Activated T-helper 17 cell treated with anti-CD3 and anti-CD28 coated beads, Interleukin-2, amount 50 U/mL, for 72 hours (primary cell): ENCODE results near the gene PRR15L. TPM values are rescaled to one million over a fixed set of nuclear protein-coding genes. Genes with fewer than 3 reads are reported as not detected.
"Not testable (repeated sequence)": the region's sequence is repeated elsewhere in the genome, so short reads cannot be mapped to it uniquely, and the experiment has no call there.

ENCODE experiments used
- ATAC-seq: fragments of 150-1000 bp; cut with Tn5 transposase; replicated peaks from 2 replicates; pipeline ENCODE4 v1.10.0; 2021; ENCODE audit warnings: mild to moderate bottlenecking, moderate library complexity
- H3K27ac Mint-ChIP-seq: one replicate; pipeline ENCODE4 v1.8.0; 2022; ENCODE audit warnings: mixed read lengths
- H3K27me3 Mint-ChIP-seq: one replicate; pipeline ENCODE4 v1.8.0; 2022; ENCODE audit warnings: mixed read lengths
- H3K36me3 Mint-ChIP-seq: one replicate; pipeline ENCODE4 v1.8.0; 2022; ENCODE audit warnings: low read depth, mild to moderate bottlenecking, mixed read lengths
- H3K4me1 Mint-ChIP-seq: one replicate; pipeline ENCODE4 v1.8.0; 2022; ENCODE audit warnings: mixed read lengths
- H3K4me3 Mint-ChIP-seq: one replicate; pipeline ENCODE4 v1.8.0; 2022; ENCODE audit warnings: mild to moderate bottlenecking, mixed read lengths
- H3K9me3 Mint-ChIP-seq: one replicate; pipeline ENCODE4 v1.8.0; 2022; ENCODE audit warnings: mixed read lengths
- total RNA-seq, 2 donors: library from RNA; stranded (reverse); gene quantifications; one replicate each; pipeline ENCODE4 v1.2.3, GENCODE V29; 2022

Gene PRR15L
- total RNA-seq, 2 donors from 2014 or later, result not detected

DNA sequence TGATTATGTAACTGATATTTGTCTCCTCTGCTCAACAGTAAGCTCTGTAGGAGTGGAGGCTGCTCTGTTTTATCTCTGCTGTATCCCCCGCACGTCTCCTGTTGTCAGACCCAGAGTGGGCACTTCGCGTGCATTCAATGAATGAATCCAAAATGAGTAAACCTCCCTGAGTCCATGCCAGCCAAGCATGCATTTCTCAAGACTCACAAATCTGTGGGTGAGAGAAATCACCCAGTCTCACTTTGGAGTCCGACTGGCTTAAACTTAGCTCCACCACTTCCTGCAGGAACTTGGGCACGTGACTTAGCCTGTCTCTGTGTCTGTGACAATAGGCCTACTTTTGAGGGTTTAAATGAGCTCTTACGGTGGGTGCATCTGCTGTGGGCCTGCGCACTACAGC lies 12.6 kb downstream of the PRR15L start:
- Mint-ChIP-seq H3K4me1 (peaks cover 33% of the 10 kb centered on the region), H3K36me3 (peaks cover 46% of the 10 kb centered on the region), H3K9me3 (peaks cover 3% of the 10 kb centered on the region), H3K27me3 (no peaks in the 10 kb centered on the region), H3K4me3 (peak overlapping the region; percentile 13), H3K27ac (peak overlapping the region; percentile 4)
- no peak for ATAC-seq

GRCh38 chr17:47942568-47942967 lies 15.1 kb downstream of the PRR15L start:
- ATAC-seq, result no peak
- H3K27ac Mint-ChIP-seq, result peak overlapping the region; percentile 54

GRCh38 chr17:47942096-47942510 lies 15.6 kb downstream of the PRR15L start:
- Mint-ChIP-seq H3K36me3 (peaks cover 27% of the 10 kb centered on the region), H3K4me1 (peaks cover 26% of the 10 kb centered on the region), H3K9me3 (peaks cover 3% of the 10 kb centered on the region), H3K27ac (peak overlapping the region; percentile 54), H3K27me3 (no peaks in the 10 kb centered on the region), H3K4me3 (peak overlapping the region; percentile 73)
- ATAC-seq, result no peak

More at GRCh38 chr17:47942568-47942967, 15.1 kb downstream of the PRR15L start:
- Mint-ChIP-seq H3K4me3 (peak overlapping the region; percentile 73), H3K36me3 (peaks cover 29% of the 10 kb centered on the region), H3K27me3 (no peaks in the 10 kb centered on the region), H3K9me3 (peaks cover 3% of the 10 kb centered on the region), H3K4me1 (peaks cover 27% of the 10 kb centered on the region)

GRCh38 chr17:47941246-47942095 lies 16.2 kb downstream of the PRR15L start, which contains the start of gene PNPO:
Gene PNPO, plus strand, starts transcription at chr17:47941571. Its CDS starts 105 bp downstream, at chr17:47941676.
- Mint-ChIP-seq H3K4me1 (peaks cover 21% of the 10 kb centered on the region), H3K9me3 (peaks cover 3% of the 10 kb centered on the region), H3K27me3 (no peaks in the 10 kb centered on the region), H3K36me3 (peaks cover 21% of the 10 kb centered on the region), H3K4me3 (peak within 1 kb of the TSS; percentile 73), H3K27ac (peak within 1 kb of the TSS; percentile 54)
- ATAC-seq, result peak; percentile 99

DNA sequence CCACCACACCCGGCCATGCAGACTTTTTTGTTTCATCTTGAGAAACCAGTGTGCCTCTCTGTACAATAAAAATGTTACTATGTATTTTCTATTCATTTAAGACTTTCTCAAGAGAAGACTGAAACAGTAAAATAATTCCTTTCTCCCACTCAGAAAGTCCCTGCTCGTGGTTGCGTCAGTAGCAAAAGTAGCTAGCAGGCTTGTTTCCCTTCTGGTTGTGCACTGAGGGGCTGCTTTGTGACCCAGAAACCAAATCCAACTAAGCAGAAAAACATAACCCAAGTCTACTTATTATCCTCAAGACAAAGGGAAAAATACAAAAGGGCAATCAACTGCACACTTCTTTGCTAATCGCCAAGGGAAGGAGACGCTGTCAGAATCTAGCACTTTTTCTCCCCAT lies 19.7 kb downstream of the PRR15L start:
- H3K4me1 Mint-ChIP-seq, result peaks cover 9% of the 10 kb centered on the region
- H3K27ac Mint-ChIP-seq, result no peak overlapping the region
- peak; percentile 1 for ATAC-seq
- no peaks in the 10 kb centered on the region for H3K27me3 Mint-ChIP-seq
- peak overlapping the region; percentile 0 for H3K4me3 Mint-ChIP-seq
- no peaks in the 10 kb centered on the region for H3K36me3 Mint-ChIP-seq
- H3K9me3 Mint-ChIP-seq, result peaks cover 3% of the 10 kb centered on the region

- no peaks in the 10 kb centered on the region for H3K36me3 Mint-ChIP-seq
- no peak for ATAC-seq
- H3K9me3 Mint-ChIP-seq, result peaks cover 1% of the 10 kb centered on the region
- no peaks in the 10 kb centered on the region for H3K27me3 Mint-ChIP-seq
- H3K4me3 Mint-ChIP-seq, result no peak overlapping the region
- H3K4me1 Mint-ChIP-seq, result peaks cover 5% of the 10 kb centered on the region
- H3K27ac Mint-ChIP-seq, result no peak overlapping the region
Observed at GRCh38 chr17:47935961-47936360, 21.7 kb downstream of the PRR15L start.

DNA sequence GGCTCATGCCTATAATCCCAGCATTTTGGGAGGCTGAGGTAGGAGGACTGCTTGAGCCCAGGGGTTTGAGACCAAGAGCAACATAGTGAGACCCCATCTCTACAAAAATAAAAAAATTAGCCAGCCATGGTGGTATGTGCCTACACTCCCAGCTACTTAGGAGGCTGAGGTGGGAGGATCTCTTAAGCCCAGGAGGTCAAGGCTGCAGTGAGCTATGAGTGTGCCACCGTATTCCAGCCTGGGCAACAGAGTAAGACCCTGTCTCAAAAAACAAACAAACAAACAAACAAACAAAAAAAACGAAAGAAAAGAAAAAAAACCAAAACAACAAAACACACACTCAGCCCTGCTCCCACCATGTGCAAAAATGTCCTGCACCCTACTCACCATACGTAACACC lies 22.2 kb downstream of the PRR15L start:
- H3K9me3 Mint-ChIP-seq, H3K4me1 Mint-ChIP-seq, ATAC-seq, H3K27ac Mint-ChIP-seq, H3K27me3 Mint-ChIP-seq, H3K36me3 Mint-ChIP-seq, H3K4me3 Mint-ChIP-seq: not testable (repeated sequence)

- Mint-ChIP-seq H3K4me3 (no peak overlapping the region), H3K36me3 (no peaks in the 10 kb centered on the region), H3K27me3 (no peaks in the 10 kb centered on the region), H3K9me3 (no peaks in the 10 kb centered on the region), H3K27ac (no peak overlapping the region), H3K4me1 (no peaks in the 10 kb centered on the region)
- no peak for ATAC-seq
Observed at GRCh38 chr17:47934856-47935255, 22.8 kb downstream of the PRR15L start.

DNA sequence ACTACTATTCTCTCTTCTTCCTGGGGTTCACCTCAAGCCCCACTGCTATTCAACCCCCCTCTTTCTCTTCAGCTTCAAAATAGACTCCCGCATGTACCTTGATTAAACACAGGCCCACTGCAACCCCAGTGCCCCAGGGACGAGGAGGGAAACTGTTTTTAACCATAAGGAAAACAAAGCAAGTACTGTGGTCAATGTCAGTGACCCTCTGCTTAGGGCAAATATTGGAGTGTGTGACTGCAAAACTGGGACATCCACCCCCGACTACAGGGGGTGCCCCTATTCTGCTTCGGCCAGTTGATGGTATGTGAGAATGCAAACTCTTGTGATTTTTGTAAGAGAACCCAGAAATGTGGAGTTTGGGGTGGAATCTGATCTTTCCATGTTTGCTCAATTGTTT lies 25.8 kb downstream of the PRR15L start:
- H3K36me3 Mint-ChIP-seq, result peaks cover 23% of the 10 kb centered on the region
- H3K4me3 Mint-ChIP-seq, result no peak overlapping the region
- H3K4me1 Mint-ChIP-seq, result peaks cover 6% of the 10 kb centered on the region
- peak overlapping the region; percentile 43 for H3K27ac Mint-ChIP-seq
- no peak for ATAC-seq
- no peaks in the 10 kb centered on the region for H3K27me3 Mint-ChIP-seq
- no peaks in the 10 kb centered on the region for H3K9me3 Mint-ChIP-seq

- Mint-ChIP-seq H3K4me3 (no peak overlapping the region), H3K27me3 (no peaks in the 10 kb centered on the region), H3K4me1 (peaks cover 6% of the 10 kb centered on the region), H3K36me3 (peaks cover 46% of the 10 kb centered on the region), H3K9me3 (no peaks in the 10 kb centered on the region), H3K27ac (no peak overlapping the region)
- no peak for ATAC-seq
Observed at GRCh38 chr17:47929218-47930000, 28.3 kb downstream of the PRR15L start.

- ATAC-seq, result no peak
- no peaks in the 10 kb centered on the region for H3K9me3 Mint-ChIP-seq
- H3K27ac Mint-ChIP-seq, result no peak overlapping the region
- H3K27me3 Mint-ChIP-seq, result no peaks in the 10 kb centered on the region
- H3K4me1 Mint-ChIP-seq, result peaks cover 6% of the 10 kb centered on the region
- H3K4me3 Mint-ChIP-seq, result no peak overlapping the region
- H3K36me3 Mint-ChIP-seq, result peaks cover 56% of the 10 kb centered on the region
Observed at GRCh38 chr17:47928415-47928814, 29.3 kb downstream of the PRR15L start.

- H3K27ac Mint-ChIP-seq, result no peak overlapping the region
- H3K4me3 Mint-ChIP-seq, result no peak overlapping the region
- no peaks in the 10 kb centered on the region for H3K27me3 Mint-ChIP-seq
- H3K4me1 Mint-ChIP-seq, result peaks cover 6% of the 10 kb centered on the region
- no peak for ATAC-seq
- peaks cover 61% of the 10 kb centered on the region for H3K36me3 Mint-ChIP-seq
- H3K9me3 Mint-ChIP-seq, result no peaks in the 10 kb centered on the region
Observed at GRCh38 chr17:47927821-47928400, 29.8 kb downstream of the PRR15L start.

DNA sequence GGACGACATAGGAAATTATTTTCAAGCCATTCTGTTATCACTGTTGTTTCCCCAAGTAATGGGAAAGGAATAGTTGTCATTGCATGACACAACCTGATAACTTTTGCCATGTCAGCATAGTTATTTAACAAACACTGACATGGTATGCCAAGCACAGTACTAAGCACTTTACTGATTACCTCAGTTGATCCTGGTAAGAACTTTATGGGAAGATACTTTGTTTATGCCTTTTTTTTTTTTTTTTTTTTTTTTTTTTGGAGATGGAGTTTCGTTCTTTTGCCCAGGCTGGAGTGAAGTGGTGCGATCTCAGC lies 32.0 kb downstream of the PRR15L start:
- Mint-ChIP-seq H3K27ac (no peak overlapping the region), H3K4me3 (no peak overlapping the region), H3K27me3 (no peaks in the 10 kb centered on the region), H3K4me1 (peaks cover 11% of the 10 kb centered on the region), H3K9me3 (no peaks in the 10 kb centered on the region), H3K36me3 (peaks cover 81% of the 10 kb centered on the region)
- ATAC-seq, result no peak

- ATAC-seq, result no peak
- Mint-ChIP-seq H3K27me3 (no peaks in the 10 kb centered on the region), H3K4me3 (no peak overlapping the region), H3K4me1 (peaks cover 11% of the 10 kb centered on the region), H3K36me3 (peaks cover 87% of the 10 kb centered on the region), H3K9me3 (no peaks in the 10 kb centered on the region), H3K27ac (no peak overlapping the region)
Observed at GRCh38 chr17:47924785-47925677, 32.7 kb downstream of the PRR15L start.
